CD4-positive, alpha-beta T cell treated with Interferon gamma for 1 hour (primary cell): ENCODE data around the gene COL4A1.

Experiments
- DNase-seq: peaks from one replicate; pipeline ENCODE4 v3.0.0-alpha.2; 2020

COL4A1 gene

GRCh38 chr13:110251193-110251819 is 55.7 kb downstream of the COL4A1 start:
- no peak for DNase-seq

GRCh38 chr13:110250258-110250891 is 56.6 kb downstream of the COL4A1 start:
- no peak for DNase-seq

GRCh38 chr13:110249326-110249725 is 57.6 kb downstream of the COL4A1 start:
- no peak for DNase-seq

GRCh38 chr13:110248449-110249143 is 58.4 kb downstream of the COL4A1 start:
- DNase-seq: no peak

GRCh38 chr13:110246530-110246929 is 60.4 kb downstream of the COL4A1 start:
- no peak for DNase-seq

GRCh38 chr13:110245416-110245899 is 61.5 kb downstream of the COL4A1 start:
- no peak for DNase-seq

- no peak for DNase-seq
These were observed 62.0 kb downstream of the COL4A1 start for GRCh38 chr13:110244976-110245375.

GRCh38 chr13:110244071-110244830 is 62.7 kb downstream of the COL4A1 start:
- no peak for DNase-seq

- DNase-seq: no peak
These were observed 64.3 kb downstream of the COL4A1 start for GRCh38 chr13:110242615-110243014.

- no peak for DNase-seq
These were observed 66.0 kb downstream of the COL4A1 start for GRCh38 chr13:110240943-110241342.

- DNase-seq: no peak
These were observed 66.6 kb downstream of the COL4A1 start for GRCh38 chr13:110240352-110240751.

GRCh38 chr13:110239280-110240125 is 67.5 kb downstream of the COL4A1 start:
- no peak for DNase-seq

GRCh38 chr13:110238818-110239195 is 68.2 kb downstream of the COL4A1 start:
- DNase-seq: no peak

- DNase-seq: no peak
These were observed 68.8 kb downstream of the COL4A1 start for GRCh38 chr13:110237875-110238817.

- no peak for DNase-seq
These were observed 70.1 kb downstream of the COL4A1 start for GRCh38 chr13:110236831-110237261.

- DNase-seq: no peak
These were observed 70.5 kb downstream of the COL4A1 start for GRCh38 chr13:110236431-110236830.

GRCh38 chr13:110234532-110234931 is 72.4 kb downstream of the COL4A1 start:
- DNase-seq: no peak

GRCh38 chr13:110233951-110234280 is 73.0 kb downstream of the COL4A1 start:
- no peak for DNase-seq

- no peak for DNase-seq
These were observed 73.6 kb downstream of the COL4A1 start for GRCh38 chr13:110233181-110233950.

GRCh38 chr13:110232756-110233155 is 74.2 kb downstream of the COL4A1 start:
- no peak for DNase-seq
